ENCODE results near the gene PDSS2. TPM values are rescaled to one million over a fixed set of nuclear protein-coding genes. Genes with fewer than 3 reads are reported as not detected.

Gene PDSS2
- polyA plus RNA-seq, 3 donors = 10.1 to 13.9 (median 13.3) TPM

DNA sequence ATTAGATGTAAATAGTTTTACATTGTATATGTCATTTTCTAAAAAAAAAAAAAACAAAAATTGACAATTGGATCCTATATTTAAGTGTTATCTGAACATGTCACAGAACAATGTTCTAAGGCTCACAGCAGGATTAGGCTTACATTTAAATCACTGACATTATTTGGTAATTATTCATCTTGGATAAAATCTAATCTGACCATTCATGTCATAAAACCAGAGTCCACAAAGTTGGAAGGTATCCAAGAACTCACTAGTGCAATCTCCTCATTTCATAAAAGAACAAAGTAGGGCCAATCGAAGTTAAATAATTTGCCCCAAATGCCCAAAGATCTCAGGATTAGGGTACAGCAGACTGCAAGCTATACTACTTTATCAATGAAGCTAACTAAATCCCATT is 73.0 kb downstream of the PDSS2 start:
- Mint-ChIP-seq H3K27ac (no peak overlapping the region), H3K36me3 (peaks cover 8 to 12% of the 10 kb centered on the region in 2 donors), H3K4me3 (no peak overlapping the region), H3K9me3 (peaks cover 0 to 7% (median 2%) of the 10 kb centered on the region in 7 donors), H3K27me3 (ENCODE audit: low read depth in 3 of 3) (no peaks in the 10 kb centered on the region), H3K4me1 (no peaks in the 10 kb centered on the region)
- no peak overlapping the region for H3K9ac ChIP-seq (ENCODE audit: insufficient read depth, low read length, poor library complexity, severe bottlenecking)
- no peaks in the 10 kb centered on the region for H3K36me3 ChIP-seq (replicated peaks in 1 of 2; ENCODE audit: control insufficient read depth in 1 of 2, insufficient read depth in 2 of 2, low read length in 2 of 2)
- intact Hi-C loops (cut with micrococcal nuclease) = no loop called here
- H2AFZ ChIP-seq (ENCODE audit: insufficient read depth, low read depth, low read length, poor library complexity, severe bottlenecking) = no peak overlapping the region
- H3K27ac ChIP-seq (ENCODE audit: low read depth in 1 of 2, low read length in 2 of 2) = no peak overlapping the region
- H4K20me1 ChIP-seq (ENCODE audit: insufficient read depth, low read length) = no peaks in the 10 kb centered on the region
- 100% methylated on average over 1 of the region's 1 CpG for WGBS (ENCODE audit: insufficient coverage)
- no peak overlapping the region for H3K4me2 ChIP-seq (replicated peaks; ENCODE audit: extremely low read depth, low read length, poor library complexity, severe bottlenecking)
- no peaks in the 10 kb centered on the region for H3K4me1 ChIP-seq (ENCODE audit: control insufficient read depth in 1 of 2, insufficient read depth in 2 of 2, low read length in 2 of 2)
- H3K4me3 ChIP-seq (replicated peaks in 1 of 3; ENCODE audit: low read depth in 2 of 3, low read length in 3 of 3) = no peak overlapping the region
- no peaks in the 10 kb centered on the region for H3K27me3 ChIP-seq (ENCODE audit: control insufficient read depth in 2 of 2, insufficient read depth in 2 of 2, low read length in 2 of 2)
- TF ChIP-seq, protein P1, sequence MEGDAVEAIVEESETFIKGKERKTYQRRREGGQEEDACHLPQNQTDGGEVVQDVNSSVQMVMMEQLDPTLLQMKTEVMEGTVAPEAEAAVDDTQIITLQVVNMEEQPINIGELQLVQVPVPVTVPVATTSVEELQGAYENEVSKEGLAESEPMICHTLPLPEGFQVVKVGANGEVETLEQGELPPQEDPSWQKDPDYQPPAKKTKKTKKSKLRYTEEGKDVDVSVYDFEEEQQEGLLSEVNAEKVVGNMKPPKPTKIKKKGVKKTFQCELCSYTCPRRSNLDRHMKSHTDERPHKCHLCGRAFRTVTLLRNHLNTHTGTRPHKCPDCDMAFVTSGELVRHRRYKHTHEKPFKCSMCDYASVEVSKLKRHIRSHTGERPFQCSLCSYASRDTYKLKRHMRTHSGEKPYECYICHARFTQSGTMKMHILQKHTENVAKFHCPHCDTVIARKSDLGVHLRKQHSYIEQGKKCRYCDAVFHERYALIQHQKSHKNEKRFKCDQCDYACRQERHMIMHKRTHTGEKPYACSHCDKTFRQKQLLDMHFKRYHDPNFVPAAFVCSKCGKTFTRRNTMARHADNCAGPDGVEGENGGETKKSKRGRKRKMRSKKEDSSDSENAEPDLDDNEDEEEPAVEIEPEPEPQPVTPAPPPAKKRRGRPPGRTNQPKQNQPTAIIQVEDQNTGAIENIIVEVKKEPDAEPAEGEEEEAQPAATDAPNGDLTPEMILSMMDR (IDR thresholded peaks at IDR 0.05) = no peak
- H3K9me3 ChIP-seq (replicated peaks in 1 of 2; ENCODE audit: control insufficient read depth in 1 of 2, insufficient read depth in 1 of 2, low read length in 2 of 2) = peaks cover 0 to 7% of the 10 kb centered on the region in 2 donors
- no peak for DNase-seq
- H3K79me2 ChIP-seq (ENCODE audit: insufficient read depth, low read length) = no peaks in the 10 kb centered on the region

DNA sequence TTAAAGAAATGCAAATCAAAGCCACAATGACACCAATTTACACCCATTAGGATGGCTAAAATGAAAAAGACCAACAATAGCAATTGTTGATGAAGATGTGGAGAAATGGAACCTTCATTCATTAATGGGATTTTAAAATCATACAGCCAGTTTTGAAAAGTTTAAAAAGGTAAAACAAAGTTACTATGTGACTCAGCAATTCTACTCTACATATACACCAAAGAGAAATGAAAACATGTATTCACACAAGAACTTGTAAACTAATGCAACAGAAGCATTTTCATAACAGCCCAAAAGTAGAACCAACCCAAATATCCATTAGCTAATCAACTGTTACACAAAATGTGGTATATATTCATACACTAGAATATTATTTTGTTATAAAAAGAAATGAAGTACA is 75.7 kb downstream of the PDSS2 start:
- H3K4me2 ChIP-seq (replicated peaks; ENCODE audit: extremely low read depth, low read length, poor library complexity, severe bottlenecking) = no peak overlapping the region
- no peak overlapping the region for H3K4me3 Mint-ChIP-seq
- intact Hi-C loops (cut with micrococcal nuclease) = no loop called here
- no peaks in the 10 kb centered on the region for H4K20me1 ChIP-seq (ENCODE audit: insufficient read depth, low read length)
- no peak overlapping the region for H3K9ac ChIP-seq (ENCODE audit: insufficient read depth, low read length, poor library complexity, severe bottlenecking)
- DNase-seq = no peak
- H3K4me3 ChIP-seq (replicated peaks in 1 of 3; ENCODE audit: low read depth in 2 of 3, low read length in 3 of 3) = no peak overlapping the region
- H3K9me3 Mint-ChIP-seq = peaks cover 2 to 11% (median 5%) of the 10 kb centered on the region in 7 donors
- H3K27me3 ChIP-seq (ENCODE audit: control insufficient read depth in 2 of 2, insufficient read depth in 2 of 2, low read length in 2 of 2) = no peaks in the 10 kb centered on the region
- no peaks in the 10 kb centered on the region for H3K79me2 ChIP-seq (ENCODE audit: insufficient read depth, low read length)
- no peaks in the 10 kb centered on the region for H3K36me3 ChIP-seq (replicated peaks in 1 of 2; ENCODE audit: control insufficient read depth in 1 of 2, insufficient read depth in 2 of 2, low read length in 2 of 2)
- H3K9me3 ChIP-seq (replicated peaks in 1 of 2; ENCODE audit: control insufficient read depth in 1 of 2, insufficient read depth in 1 of 2, low read length in 2 of 2) = peaks cover 7 to 10% of the 10 kb centered on the region in 2 donors
- H2AFZ ChIP-seq (ENCODE audit: insufficient read depth, low read depth, low read length, poor library complexity, severe bottlenecking) = no peak overlapping the region
- H3K4me1 Mint-ChIP-seq = no peaks in the 10 kb centered on the region
- H3K27ac ChIP-seq (ENCODE audit: low read depth in 1 of 2, low read length in 2 of 2) = no peak overlapping the region
- no peaks in the 10 kb centered on the region for H3K27me3 Mint-ChIP-seq (ENCODE audit: low read depth in 3 of 3)
- no peaks in the 10 kb centered on the region for H3K4me1 ChIP-seq (ENCODE audit: control insufficient read depth in 1 of 2, insufficient read depth in 2 of 2, low read length in 2 of 2)
- peaks cover 4 to 5% of the 10 kb centered on the region in 2 donors for H3K36me3 Mint-ChIP-seq
- TF ChIP-seq, protein P1 (IDR thresholded peaks at IDR 0.05) = no peak
- H3K27ac Mint-ChIP-seq = no peak overlapping the region
